Breast epithelium (tissue), 4 donors: ENCODE results near the gene CDC14A. TPM values are rescaled to one million over a fixed set of nuclear protein-coding genes. Genes with fewer than 3 reads are reported as not detected.

ENCODE experiments used
- DNase-seq, 2 donors: peaks; one replicate each; pipeline ENCODE4 v3.0.0-alpha.2; 2019; ENCODE audit warnings: low spot score in 2 of 2
- H3K27ac ChIP-seq, 2 donors: fragments of 200-600 bp; sonication (generic) in 1 of 2; one replicate each; pipeline ENCODE4 v1.5.1; 2016 to 2019; ENCODE audit warnings: mild to moderate bottlenecking in 1 of 2
- H3K27me3 ChIP-seq, 2 donors: fragments of 200-600 bp; sonication (generic) in 1 of 2; one replicate each; pipeline versions ENCODE4 v1.5.1 to v1.6.0; 2017 to 2019; ENCODE audit warnings: control low read depth in 1 of 2, mild to moderate bottlenecking in 1 of 2
- H3K36me3 ChIP-seq: fragments of 200-600 bp; one replicate; pipeline ENCODE4 v1.5.1; 2019
- H3K4me1 ChIP-seq, 2 donors: fragments of 200-600 bp; sonication (generic); one replicate each; pipeline ENCODE4 v1.5.1; 2016 to 2019; ENCODE audit warnings: control low read depth in 1 of 2
- H3K4me3 ChIP-seq, 3 donors: fragments of 200-600 bp; sonication (generic); 1 replicate in 2 of 3; 2 replicates in 1 of 3; pipeline ENCODE4 v1.5.1; 2016 to 2019; ENCODE audit warnings: mild to moderate bottlenecking in 3 of 3, moderate library complexity in 2 of 3
- H3K9me3 ChIP-seq, 2 donors: fragments of 200-600 bp; sonication (generic) in 1 of 2; one replicate each; pipeline ENCODE4 v1.5.1; 2016 to 2019; ENCODE audit warnings: control low read depth in 1 of 2
- CTCF ChIP-seq, 3 donors: fragments of 450-650 bp; IDR thresholded peaks; one replicate each; pipeline ENCODE4 v1.5.1; 2016 to 2017; ENCODE audit warnings: antibody characterized with exemption in 3 of 3, mild to moderate bottlenecking in 3 of 3, moderate library complexity in 3 of 3
- POLR2A ChIP-seq: fragments of 450-650 bp; IDR thresholded peaks from one replicate; pipeline ENCODE4 v1.6.1; 2016; ENCODE audit warnings: antibody characterized with exemption, mild to moderate bottlenecking, moderate library complexity
- POLR2AphosphoS5 ChIP-seq, 3 donors: sonication (generic); formaldehyde crosslinking; IDR thresholded peaks; one replicate each; pipeline ENCODE4 v1.6.1; 2017; ENCODE audit warnings: antibody characterized with exemption in 3 of 3
- intact Hi-C: fragments of 100-400 bp; cut with DNase I; formaldehyde crosslinking; loops from one replicate; pipeline ENCODE4 v1.15.1; 2023; ENCODE audit warnings: low total_unique reads
- total RNA-seq, 3 donors: library from RNA; depleted of rRNA; stranded (reverse); fragments of >200 nt; gene quantifications; one replicate each; pipeline ENCODE4 v1.1.0, GENCODE V29; 2016

CDC14A gene
- total RNA-seq, 3 donors from 2014 or later, result 16.5 to 49.3 (median 33.1) TPM

- Histone ChIP-seq H3K9me3 (peaks cover 18 to 33% of the 10 kb centered on the region in 2 donors), H3K36me3 (no peaks in the 10 kb centered on the region), H3K27ac (no peak overlapping the region), H3K4me3 (no peak overlapping the region), H3K4me1 (no peaks in the 10 kb centered on the region), H3K27me3 (no peaks in the 10 kb centered on the region)
- intact Hi-C loops, result no loop called here
- DNase-seq, result no peak
- TF ChIP-seq POLR2A (no peak), CTCF (IDR thresholded peaks at IDR 0.05) (no peak), POLR2AphosphoS5 (IDR thresholded peaks at IDR 0.05) (no peak)
These were observed 200.6 kb downstream of the CDC14A start for GRCh38 chr1:100552922-100553321.

GRCh38 chr1:100556181-100556580 lies 203.9 kb downstream of the CDC14A start:
- DNase-seq, result no peak
- TF ChIP-seq CTCF (IDR thresholded peaks at IDR 0.05), result no peak
- TF ChIP-seq POLR2AphosphoS5 (IDR thresholded peaks at IDR 0.05), result no peak
- TF ChIP-seq POLR2A, result no peak

GRCh38 chr1:100556925-100557605 lies 204.8 kb downstream of the CDC14A start:
- no peak for DNase-seq
- H3K36me3 ChIP-seq, result no peaks in the 10 kb centered on the region
- H3K4me1 ChIP-seq, result no peaks in the 10 kb centered on the region
- TF ChIP-seq POLR2AphosphoS5 (IDR thresholded peaks at IDR 0.05) (no peak), CTCF (IDR thresholded peaks at IDR 0.05) (no peak), POLR2A (no peak)
- no peaks in the 10 kb centered on the region for H3K27me3 ChIP-seq
- intact Hi-C loops, result no loop called here
- no peak overlapping the region for H3K4me3 ChIP-seq
- peaks cover 18 to 24% of the 10 kb centered on the region in 2 donors for H3K9me3 ChIP-seq
- H3K27ac ChIP-seq, result no peak overlapping the region

More at GRCh38 chr1:100556181-100556580, 203.9 kb downstream of the CDC14A start:
- Histone ChIP-seq H3K9me3 (peaks cover 18 to 33% of the 10 kb centered on the region in 2 donors), H3K27me3 (no peaks in the 10 kb centered on the region), H3K4me3 (no peak overlapping the region), H3K36me3 (no peaks in the 10 kb centered on the region), H3K4me1 (no peaks in the 10 kb centered on the region), H3K27ac (no peak overlapping the region)
- intact Hi-C loops, result no loop called here

GRCh38 chr1:100557606-100557953 lies 205.3 kb downstream of the CDC14A start:
- Histone ChIP-seq H3K4me1 (no peaks in the 10 kb centered on the region), H3K27ac (no peak overlapping the region), H3K4me3 (no peak overlapping the region), H3K9me3 (peaks cover 18 to 19% of the 10 kb centered on the region in 2 donors), H3K36me3 (no peaks in the 10 kb centered on the region), H3K27me3 (no peaks in the 10 kb centered on the region)
- DNase-seq, result no peak
- TF ChIP-seq POLR2AphosphoS5 (IDR thresholded peaks at IDR 0.05) (no peak), POLR2A (no peak), CTCF (IDR thresholded peaks at IDR 0.05) (no peak)
- intact Hi-C loops, result no loop called here

- H3K27ac ChIP-seq, result no peak overlapping the region
- no peak for DNase-seq
- no peaks in the 10 kb centered on the region for H3K27me3 ChIP-seq
These were observed 213.2 kb downstream of the CDC14A start for GRCh38 chr1:100565533-100565932.

More at GRCh38 chr1:100565533-100565932, 213.2 kb downstream of the CDC14A start:
- no peak for TF ChIP-seq POLR2A
- no peak for TF ChIP-seq POLR2AphosphoS5 (IDR thresholded peaks at IDR 0.05)
- no peak for TF ChIP-seq CTCF (IDR thresholded peaks at IDR 0.05)
- H3K4me1 ChIP-seq, result no peaks in the 10 kb centered on the region
- intact Hi-C loops, result no loop called here
- H3K36me3 ChIP-seq, result no peaks in the 10 kb centered on the region
- H3K4me3 ChIP-seq, result no peak overlapping the region
- H3K9me3 ChIP-seq, result peaks cover 0 to 5% of the 10 kb centered on the region in 2 donors
